Keratinocyte (primary cell): ENCODE measurements around the gene TYW1B.
"Not testable (repeated sequence)": the region's sequence is repeated elsewhere in the genome, so short reads cannot be mapped to it uniquely, and the experiment has no call there.

Experiments
- CTCF ChIP-seq, 3 experiments: IDR thresholded peaks in 1 of 3; conservative IDR thresholded peaks in 1 of 3; optimal IDR thresholded peaks in 1 of 3; 2 replicates in 2 of 3; 3 replicates in 1 of 3; pipeline versions ENCODE3 to v1.5.1; 2011; ENCODE audit warnings: low read length in 3 of 3, mild to moderate bottlenecking in 3 of 3, moderate library complexity in 2 of 3, control low read depth in 1 of 3, inconsistent platforms in 1 of 3; ENCODE audit not compliant: insufficient read depth in 2 of 3; ENCODE audit errors: extremely low read depth in 1 of 3
- EZH2 ChIP-seq: IDR thresholded peaks from one replicate; pipeline ENCODE4 v1.6.1; 2012; ENCODE audit warnings: inconsistent platforms, mild to moderate bottlenecking, low read length, moderate library complexity

- not testable (repeated sequence) for TF ChIP-seq CTCF (optimal IDR thresholded peaks at IDR 0.05 in 1 of 3, IDR thresholded peaks at IDR 0.05 in 1 of 3, conservative IDR thresholded peaks at IDR 0.05 in 1 of 3; ENCODE audit: extremely low read depth in 1 of 3, insufficient read depth in 2 of 3, low read length in 3 of 3); EZH2
These were observed 243.4 kb downstream of the TYW1B start for GRCh38 chr7:72584576-72584975.
